OCI-LY3 (cell line): ENCODE data around the gene TDP2.

Experiments
- CTCF ChIP-seq: fragments of 200-600, 300-600 bp; sonication (generic); IDR thresholded peaks from 2 replicates; pipeline ENCODE4 v1.5.1; 2014; ENCODE audit warnings: antibody characterized with exemption, low read length, low read depth
- EZH2phosphoT487 ChIP-seq: fragments of 200-600 bp; shearing (Covaris generic); IDR thresholded peaks from 2 replicates; pipeline ENCODE4 v1.6.1; 2018; ENCODE audit warnings: antibody characterized with exemption, mixed run types, low read depth

DNA sequence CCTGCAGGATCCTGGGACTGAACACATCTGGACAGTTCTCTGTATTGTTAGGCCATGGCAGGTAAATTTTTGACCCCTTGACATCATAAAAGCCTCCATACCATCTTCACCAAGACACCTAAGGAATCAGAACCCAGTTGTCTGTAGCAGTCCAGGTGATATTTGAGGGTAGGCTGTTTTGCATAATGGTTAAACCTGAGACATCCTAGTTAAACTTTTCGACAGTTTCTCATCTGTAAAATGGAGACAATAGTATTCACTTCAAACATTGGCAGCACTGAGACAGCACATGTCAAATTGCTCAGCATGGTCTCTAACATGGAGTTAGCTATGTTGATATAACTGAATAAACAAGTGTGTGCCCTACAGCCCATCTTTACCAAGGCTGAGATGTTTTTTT, 27.5 kb upstream of the TDP2 start:
- TF ChIP-seq CTCF, result no peak
- no peak for TF ChIP-seq EZH2phosphoT487
